Measurements from ENCODE around the gene SHMT2.

Gene SHMT2

DNA sequence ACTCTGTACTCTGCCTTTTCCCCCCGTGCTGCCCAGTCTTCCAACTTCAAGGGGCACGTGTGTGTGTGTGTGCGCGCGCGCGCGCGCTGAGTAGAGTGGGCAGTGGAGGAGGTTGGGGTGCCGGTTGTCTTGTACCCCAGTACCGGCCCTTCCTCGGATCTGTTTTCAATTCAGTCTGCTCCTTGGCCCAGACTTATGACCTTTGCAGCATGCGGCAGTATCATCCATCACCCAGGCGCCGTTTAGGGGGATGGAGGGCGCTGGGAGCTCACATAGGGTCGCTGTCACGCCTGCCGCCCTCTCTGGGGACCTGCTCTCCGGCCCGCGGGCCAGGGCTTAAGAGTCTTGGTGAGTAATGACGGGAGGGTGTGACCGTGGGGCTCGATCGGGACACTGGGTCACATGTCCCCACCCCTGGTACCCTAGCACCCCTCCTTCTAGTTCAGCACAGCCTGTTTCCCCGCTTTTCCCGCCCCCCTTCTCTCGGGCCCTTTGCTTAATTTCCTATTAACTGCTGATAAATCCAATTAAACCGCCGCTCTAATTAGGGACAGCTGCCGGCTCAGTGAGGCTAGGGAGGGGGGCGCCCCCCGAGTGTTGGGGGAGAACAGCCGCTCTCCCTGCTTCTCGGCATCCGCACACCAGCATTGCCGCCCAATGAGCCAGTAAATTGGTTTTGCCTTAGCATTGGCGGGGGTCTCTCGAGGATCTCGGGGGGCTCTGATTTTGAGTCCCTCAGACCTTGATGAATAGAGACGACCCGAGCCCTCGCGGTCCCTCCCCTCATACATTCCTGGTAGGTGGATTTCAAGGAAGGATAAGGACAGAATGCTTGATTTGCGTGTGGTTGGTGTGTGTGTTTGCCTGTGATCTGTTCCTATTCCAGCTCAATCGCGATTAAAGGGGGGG is 12.1 kb downstream of the SHMT2 start:
- peak; percentile 68 for DNase-seq

DNA sequence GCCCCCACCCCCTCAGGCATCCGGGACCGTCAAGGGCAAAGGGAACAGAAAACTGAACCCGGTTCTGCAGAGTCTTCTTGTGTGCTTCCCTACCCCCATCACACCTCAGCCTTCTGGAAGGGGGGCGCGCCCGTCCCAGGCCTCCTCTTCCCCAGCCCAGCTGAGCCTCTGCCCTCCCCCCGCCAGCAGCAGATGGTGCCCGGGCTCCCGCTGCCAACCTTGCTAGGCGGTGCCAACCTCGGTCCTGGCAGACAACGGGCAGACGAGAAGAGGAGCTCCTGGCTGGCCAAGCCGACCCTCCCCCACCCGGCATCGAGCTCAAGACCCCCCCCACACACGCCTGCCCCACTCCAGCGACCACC is 12.8 kb downstream of the SHMT2 start:
- DNase-seq, result no peak

DNA sequence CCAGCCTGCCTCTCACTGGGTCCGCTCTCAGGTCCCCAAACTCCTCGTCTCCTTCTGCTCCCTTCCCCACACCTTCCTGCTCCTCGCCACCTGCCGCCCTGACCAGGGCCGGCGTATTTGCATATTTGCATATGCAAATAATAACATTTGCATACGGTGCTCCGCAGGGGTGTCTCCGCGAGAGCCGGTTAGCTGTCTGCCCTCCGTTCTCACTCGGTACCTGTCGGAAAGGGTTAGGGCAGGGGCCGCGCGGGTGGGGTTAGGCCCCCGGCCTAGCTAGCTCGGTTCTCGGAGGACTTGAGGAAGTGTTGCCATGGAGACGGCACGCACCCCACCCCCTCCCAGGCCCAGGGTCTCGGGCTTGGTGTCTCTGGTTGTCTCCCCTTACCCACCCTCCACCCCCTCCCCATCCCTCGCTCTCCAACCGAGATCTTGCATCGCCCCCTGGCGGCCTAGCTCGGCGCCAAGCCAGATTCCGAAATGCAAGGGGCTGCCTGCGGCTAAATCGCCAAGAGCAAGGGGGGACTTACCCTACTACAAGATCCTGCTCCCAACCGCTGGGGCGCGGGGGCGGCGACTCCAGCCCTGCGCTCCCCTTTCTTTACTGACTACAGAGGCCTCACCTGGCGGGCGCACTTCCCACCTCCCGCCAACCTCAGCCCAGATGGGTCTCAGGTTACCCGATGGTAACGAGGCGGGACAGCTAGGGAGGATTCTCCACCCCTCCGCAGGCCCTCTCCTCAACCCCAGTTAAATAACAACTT is 13.4 kb downstream of the SHMT2 start:
- DNase-seq, result peak; percentile 90

DNA sequence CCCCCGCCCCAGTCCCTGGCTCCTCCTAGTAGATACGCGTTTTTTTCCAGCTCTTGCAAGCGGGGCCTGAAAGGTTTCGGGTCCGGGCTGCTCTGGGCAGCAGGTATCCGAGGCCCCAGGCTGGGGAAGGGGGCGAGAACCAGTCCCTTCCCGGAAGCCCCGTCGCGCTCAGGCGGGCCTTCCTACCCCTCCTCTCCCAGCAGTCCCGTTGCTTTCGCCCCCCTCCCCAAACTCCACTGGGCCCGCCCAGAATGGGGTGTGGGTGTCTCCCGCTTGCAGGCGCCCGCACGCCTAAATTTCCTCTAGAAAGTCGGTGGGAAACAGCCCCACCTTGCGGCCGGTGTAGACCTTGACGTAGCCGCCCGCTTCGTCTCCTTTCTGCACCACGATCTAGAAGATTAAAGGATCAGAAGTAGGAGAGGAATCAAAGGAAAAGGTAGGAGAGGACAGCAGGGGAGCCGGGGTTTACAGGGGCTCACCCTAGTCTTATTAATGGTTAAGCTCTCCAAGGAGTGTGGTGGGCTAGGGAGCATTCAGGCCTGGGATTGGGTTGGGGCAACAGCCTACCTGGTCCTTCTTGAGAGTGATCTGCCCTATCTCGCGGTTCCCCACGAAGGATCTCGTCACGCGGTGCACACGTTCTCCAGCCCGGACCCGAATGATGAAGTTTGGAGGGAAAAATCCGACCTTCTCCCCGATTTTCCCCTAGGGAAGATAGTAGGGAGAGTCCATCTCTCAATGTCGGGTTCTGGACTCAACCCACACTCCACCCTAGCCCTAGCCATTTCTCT is 14.2 kb downstream of the SHMT2 start:
- DNase-seq, result peak; percentile 94

GRCh38 chr12:57244312-57244696 is 14.8 kb downstream of the SHMT2 start:
- no peak for DNase-seq

DNA sequence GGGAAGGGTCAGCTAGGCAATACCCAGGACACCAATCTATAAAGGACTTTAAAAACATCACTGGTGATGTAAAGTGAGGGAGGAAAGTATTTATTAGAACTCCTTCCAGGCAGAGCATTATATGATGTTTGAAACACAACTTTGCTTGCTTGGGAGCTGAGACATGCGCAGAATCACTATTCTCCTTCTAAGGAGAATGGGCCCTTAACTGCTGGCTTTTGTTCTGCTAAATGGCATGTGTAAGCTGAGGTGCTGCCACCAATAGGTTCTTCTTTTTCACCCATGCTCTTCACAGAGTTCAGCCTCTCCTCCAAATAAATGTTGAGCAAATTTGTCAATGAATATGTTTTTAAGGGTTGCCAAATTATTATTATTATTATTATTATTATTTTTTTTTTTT is 17.5 kb downstream of the SHMT2 start:
- DNase-seq, result no peak

DNA sequence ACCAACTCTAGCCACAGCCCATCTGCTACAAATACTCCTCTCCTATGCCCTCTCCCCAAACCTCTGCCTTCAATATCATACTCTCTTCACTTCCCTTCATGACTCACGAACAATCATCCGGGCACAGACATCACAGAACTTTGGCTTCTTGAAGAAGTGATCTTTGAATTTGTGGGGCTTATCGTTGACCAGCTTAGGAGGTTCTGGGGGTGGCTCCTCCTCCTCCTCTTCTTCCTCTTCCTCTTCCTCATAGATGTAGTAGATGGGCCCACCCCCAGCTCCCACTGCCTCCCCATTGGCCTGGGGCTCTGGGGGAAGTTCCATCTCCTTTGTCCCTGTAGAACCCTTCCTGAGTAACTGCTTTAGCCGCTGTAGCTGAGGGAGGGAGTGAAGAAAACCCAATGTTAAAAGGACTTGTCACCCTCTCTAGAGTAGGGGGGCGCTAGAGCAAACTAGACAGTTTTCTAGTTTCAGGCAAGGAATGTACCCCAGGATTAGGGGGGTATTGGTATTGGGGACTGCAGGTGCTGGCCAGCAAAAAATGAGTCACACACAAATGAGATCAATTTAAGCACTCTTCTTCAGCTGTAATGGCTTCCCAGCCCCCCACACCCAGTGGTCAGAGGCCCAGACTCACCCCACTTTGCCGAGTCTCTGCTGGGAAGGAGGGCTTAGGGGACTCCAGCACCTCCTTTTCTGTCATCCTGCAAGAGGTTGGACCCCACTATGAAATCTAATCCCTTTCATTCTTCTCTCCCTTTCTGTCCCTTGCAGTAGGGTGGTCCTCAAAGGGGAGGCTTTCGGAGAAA is 19.6 kb downstream of the SHMT2 start:
- no peak for DNase-seq

GRCh38 chr12:57250541-57250940 is 21.0 kb downstream of the SHMT2 start:
- DNase-seq, result no peak

- no peak for DNase-seq
Measured at GRCh38 chr12:57250956-57251355, 21.4 kb downstream of the SHMT2 start, which contains the start of gene STAC3. TSS of gene STAC3 (minus strand) at chr12:57251187. CDS start at chr12:57249636, 1,551 bp downstream.

GRCh38 chr12:57254506-57255280 is 25.2 kb downstream of the SHMT2 start:
- DNase-seq, result no peak

- no peak for DNase-seq
Measured at GRCh38 chr12:57255916-57256315, 26.4 kb downstream of the SHMT2 start.

- no peak for DNase-seq
Measured at GRCh38 chr12:57258977-57259970, 29.8 kb downstream of the SHMT2 start.

DNA sequence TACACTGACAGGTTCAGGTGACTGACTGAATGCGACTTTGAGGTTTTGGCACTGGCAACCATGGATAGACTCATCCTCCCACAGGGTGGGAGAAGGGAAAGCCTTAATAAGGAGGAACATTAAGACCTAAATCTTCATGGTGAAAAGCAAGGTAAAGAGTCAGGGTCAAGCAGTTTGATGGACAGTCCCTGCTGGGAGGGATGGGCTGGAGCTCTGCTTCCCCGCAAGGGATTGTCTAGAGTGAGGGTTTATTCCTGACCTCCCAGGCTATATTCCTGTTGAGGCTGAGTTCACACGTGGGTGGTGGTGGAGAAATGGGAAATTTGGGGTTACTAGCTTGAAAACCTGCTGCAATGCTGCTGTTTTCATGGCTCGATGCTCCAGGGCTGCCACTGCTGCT is 30.9 kb downstream of the SHMT2 start:
- no peak for DNase-seq

DNA sequence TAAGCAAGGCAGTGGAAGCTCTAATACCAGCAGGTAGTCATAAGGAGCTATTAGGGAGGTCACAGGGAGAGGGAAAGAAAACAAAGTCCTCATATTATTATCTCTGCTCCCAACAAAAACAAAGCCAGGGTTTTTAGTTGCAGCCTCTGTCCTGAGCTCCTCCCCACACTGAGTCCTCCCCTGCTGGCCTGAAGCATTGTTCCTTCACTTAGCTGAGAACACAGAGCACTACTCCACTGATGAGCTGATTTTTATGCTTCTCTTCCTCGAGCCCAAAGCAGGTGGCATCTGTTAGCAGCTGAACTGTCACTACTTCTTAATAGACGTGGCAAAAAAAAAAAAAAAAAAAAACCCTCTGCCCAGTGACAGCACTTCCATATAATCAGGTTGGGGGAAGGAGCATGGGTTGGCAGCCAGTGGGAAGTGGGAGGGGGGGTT is 31.9 kb downstream of the SHMT2 start:
- no peak for DNase-seq

- no peak for DNase-seq
Measured at GRCh38 chr12:57262126-57262822, 32.8 kb downstream of the SHMT2 start.

DNA sequence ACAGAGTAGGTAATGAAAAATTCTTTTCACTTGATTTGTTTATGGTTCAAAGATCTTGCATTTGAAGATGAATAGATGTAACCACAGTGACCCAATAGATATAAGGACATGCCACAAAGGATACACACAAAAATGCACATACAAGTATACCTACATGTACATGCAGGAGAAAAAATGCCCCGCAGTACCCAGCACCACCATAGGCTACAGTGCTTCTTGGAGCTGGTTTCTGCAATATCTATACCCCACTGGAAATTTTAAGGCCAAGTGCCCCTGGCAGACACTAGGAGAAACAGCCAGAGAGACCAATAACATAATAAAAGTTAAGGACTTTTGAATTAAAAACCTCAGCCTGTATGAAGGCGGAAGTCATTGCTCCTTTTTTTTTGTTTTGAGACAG is 33.6 kb downstream of the SHMT2 start:
- no peak for DNase-seq

DNA sequence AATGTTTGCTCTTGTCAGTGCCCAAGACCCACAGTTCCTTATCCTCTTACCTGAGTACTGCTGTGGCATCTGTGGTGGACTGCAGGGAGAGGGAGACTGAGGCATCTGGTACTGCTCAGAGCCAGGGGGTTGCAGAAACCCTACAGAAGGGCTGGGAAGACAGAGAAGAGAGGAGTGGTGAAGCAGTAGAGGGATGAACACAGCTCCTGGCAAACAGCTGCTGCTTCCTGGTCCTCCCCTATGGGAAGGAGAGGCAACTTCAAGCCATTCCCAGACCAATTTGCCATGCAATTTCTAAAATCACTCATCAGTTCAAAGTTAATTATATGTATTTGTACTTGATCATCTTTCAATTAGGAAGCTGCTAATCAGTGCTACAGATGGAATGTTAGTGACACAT is 37.2 kb downstream of the SHMT2 start:
- DNase-seq, result no peak

DNA sequence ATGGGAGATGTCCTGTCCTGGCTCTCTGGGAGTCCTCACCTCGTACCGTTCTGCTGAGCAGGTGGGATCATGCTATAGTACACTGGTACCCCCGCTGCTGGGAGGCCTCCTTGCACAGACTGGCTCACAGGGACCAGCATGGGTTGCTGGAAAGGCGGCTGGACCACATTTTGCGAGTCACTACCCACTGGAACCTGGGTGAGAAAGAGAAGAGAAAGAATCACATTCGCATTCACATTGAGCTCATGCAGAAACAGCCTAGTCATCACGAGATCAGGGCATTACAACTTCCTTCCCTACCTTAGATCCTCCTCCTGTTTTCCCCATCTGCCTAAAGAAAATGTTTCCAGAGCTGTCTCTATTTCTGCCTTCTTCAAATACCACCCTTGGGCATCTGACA is 38.8 kb downstream of the SHMT2 start:
- peak; percentile 72 for DNase-seq

DNA sequence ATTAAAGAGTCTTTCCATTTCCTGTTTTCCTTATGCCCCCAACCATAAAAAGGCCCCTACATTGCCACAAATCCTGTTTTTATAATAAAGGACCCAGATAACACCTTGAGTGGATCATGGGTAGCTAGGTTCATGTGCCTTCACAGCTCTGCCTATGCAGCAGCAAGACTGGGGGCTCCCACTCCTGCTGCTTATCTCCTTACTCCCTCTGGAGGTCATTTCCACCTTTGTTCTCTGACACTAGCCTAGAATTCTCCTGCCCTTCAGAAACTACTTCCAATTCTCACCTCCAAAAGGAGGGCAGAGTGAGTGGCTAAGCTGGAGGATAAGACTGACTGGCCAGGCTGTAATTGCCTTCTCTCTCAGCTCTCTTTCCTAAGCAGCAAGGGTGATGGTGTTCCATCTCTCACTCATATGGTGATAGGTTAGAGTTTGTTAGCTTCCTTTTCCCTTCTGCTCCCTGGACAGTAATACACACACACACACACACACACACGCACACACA is 41.5 kb downstream of the SHMT2 start:
- no peak for DNase-seq
